ENCODE data around the gene RPS27A.
"Not testable (repeated sequence)": the region's sequence is repeated elsewhere in the genome, so short reads cannot be mapped to it uniquely, and the experiment has no call there.

The RPS27A gene

DNA sequence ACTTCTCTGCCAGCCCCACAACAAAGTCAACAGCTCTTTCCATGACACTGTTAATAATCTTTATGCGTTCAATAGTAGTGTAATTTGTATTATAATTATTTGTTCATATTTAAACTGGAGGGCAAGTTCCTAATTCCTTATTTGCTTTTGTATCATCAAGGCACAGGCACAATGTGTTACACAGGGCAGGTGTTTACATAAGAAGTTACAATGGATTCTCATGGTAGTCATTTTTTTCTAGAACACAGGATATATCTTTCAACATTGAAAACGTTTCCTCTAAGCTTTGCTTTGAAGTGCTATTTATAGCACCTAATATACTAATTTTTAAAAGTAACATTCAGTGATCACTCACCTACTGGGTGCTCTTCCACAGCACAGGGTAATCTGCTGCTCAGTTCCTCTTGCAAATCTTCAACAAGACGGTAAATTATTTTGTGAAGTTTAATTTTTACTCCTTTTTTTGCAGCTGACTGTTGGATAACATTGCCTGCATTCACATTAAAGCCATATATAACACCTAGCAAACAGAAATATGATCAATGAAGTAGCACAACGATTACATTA, 7.3 kb downstream of the RPS27A start:
- no peak for DNase-seq (ENCODE audit: low read depth in 2 of 2)

DNA sequence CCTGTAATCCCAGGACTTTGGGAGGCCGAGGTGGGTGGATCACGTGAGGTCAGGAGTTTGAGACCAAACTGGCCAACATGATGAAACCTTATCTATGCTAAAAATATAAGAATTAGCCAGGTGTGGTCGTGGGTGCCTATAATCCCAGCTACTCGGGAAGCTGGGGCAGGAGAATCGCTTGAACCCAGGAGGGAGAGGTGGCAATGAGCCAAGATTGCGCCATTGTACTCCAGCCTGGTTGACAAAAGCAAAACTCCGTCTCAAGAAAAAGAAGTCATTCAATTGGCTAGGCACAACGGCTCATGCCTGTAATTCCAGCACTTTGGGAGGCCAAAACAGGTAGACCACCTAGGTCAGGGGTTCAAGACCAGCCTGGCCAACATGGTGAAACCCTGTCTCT, 9.1 kb downstream of the RPS27A start:
- DNase-seq (ENCODE audit: low read depth in 2 of 2) = not testable (repeated sequence)

- no peak for DNase-seq (ENCODE audit: low read depth in 2 of 2)
These were observed 10.1 kb downstream of the RPS27A start for GRCh38 chr2:55242617-55243016.

- no peak for DNase-seq (ENCODE audit: low read depth in 2 of 2)
These were observed 12.9 kb downstream of the RPS27A start for GRCh38 chr2:55245411-55245810.

DNA sequence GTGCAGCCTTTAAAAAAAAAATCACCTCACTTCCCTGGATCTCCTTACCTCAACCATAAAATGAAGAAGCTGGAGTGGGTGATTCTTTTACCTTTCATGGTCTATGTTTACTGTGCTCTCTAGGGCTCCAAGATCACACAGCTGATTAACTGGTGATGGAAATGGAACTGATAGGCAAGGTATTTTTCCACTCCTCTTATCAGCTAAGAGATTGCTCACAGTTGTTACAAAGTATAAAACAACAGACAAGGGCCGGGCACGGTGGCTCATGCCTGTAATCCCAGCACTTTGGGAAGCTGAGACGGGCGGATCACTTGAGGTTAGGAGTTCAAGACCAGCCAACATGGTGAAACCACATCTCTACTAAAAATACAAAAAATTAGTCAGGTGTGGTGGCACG, 14.5 kb downstream of the RPS27A start:
- DNase-seq (ENCODE audit: low read depth in 2 of 2) = no peak

- no peak for DNase-seq (ENCODE audit: low read depth in 2 of 2)
These were observed 20.3 kb downstream of the RPS27A start for GRCh38 chr2:55252832-55253231.

DNA sequence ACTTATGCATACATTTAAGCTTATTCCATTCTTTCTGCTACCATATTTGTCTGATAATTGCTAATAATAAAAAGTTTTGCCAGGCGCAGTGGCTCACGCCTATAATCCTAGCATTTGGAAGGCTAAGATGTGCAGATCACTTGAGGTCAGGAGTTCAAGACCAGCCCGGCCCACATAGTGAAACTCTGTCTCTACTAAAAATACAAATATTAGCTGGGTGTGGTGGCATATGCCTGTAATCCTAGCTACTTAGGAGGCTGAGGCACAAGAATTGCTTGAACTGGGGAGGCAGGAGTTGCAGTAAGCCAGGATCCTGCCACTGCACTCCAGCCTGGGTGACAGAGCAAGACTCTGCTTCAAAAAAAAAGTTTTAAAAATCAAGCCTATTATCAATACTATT, 27.1 kb downstream of the RPS27A start:
- DNase-seq (ENCODE audit: low read depth in 2 of 2) = not testable (repeated sequence)

- no peak for DNase-seq (ENCODE audit: low read depth in 2 of 2)
These were observed 35.9 kb downstream of the RPS27A start for GRCh38 chr2:55268288-55268906.

- peak; percentile 79 to 81 for DNase-seq (ENCODE audit: low read depth in 2 of 2)
These were observed 36.6 kb downstream of the RPS27A start, which contains the start of gene MTIF2 for GRCh38 chr2:55268907-55269644. Gene MTIF2, minus strand, starts transcription at chr2:55269231. Its CDS starts 5,373 bp downstream, at chr2:55263858.

- DNase-seq (ENCODE audit: low read depth in 2 of 2) = no peak
These were observed 37.1 kb downstream of the RPS27A start for GRCh38 chr2:55269645-55269990.

DNA sequence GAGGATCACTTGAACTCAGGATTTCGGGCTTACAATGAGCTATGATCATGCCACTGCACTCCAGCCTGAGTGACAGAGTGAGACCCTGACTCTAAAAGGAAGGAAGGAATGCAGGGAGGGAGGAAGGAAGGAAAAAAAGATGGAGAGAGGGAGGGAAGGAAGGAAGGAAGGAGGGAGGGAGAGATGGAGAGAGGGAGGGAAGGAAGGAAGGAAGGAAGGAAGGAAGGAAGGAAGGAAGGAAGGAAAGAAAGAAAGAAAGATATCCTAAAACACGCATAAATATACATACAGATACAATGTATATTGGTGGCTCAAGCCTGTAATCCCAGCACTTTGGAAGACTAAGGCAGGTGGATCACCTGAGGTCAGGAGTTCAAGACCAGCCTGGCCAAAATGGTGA, 41.9 kb downstream of the RPS27A start:
- DNase-seq (ENCODE audit: low read depth in 2 of 2) = not testable (repeated sequence)

GRCh38 chr2:55277310-55277709, 44.8 kb downstream of the RPS27A start:
- DNase-seq (ENCODE audit: low read depth in 2 of 2) = no peak

DNA sequence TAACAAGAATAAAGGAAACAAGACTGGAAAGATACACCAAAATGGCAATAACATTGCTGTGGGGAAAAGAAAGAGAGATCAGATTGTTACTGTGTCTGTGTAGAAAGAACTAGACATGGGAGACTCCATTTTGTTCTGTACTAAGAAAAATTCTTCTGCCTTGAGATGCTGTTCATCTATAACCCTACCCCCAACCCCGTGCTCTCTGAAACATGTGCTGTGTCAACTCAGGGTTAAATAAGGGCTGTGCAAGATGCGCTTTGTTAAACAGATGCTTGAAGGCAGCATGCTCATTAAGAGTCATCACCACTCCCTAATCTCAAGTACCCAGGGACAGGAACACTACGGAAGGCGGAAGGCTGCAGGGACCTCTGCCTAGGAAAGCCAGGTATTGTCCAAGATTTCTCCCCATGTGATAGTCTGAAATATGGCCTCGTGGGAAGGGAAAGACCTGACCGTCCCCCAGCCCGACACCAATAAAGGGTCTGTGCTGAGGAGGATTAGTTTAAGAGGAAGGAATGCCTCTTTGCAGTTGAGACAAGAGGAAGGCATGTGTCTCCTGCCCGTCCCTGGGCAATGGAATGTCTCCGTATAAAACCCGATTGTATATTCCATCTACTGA, 46.8 kb downstream of the RPS27A start:
- DNase-seq (ENCODE audit: low read depth in 2 of 2) = not testable (repeated sequence)

GRCh38 chr2:55279859-55280424, 47.5 kb downstream of the RPS27A start:
- DNase-seq (ENCODE audit: low read depth in 2 of 2) = not testable (repeated sequence)

GRCh38 chr2:55280851-55281546, 48.5 kb downstream of the RPS27A start:
- not testable (repeated sequence) for DNase-seq (ENCODE audit: low read depth in 2 of 2)

DNA sequence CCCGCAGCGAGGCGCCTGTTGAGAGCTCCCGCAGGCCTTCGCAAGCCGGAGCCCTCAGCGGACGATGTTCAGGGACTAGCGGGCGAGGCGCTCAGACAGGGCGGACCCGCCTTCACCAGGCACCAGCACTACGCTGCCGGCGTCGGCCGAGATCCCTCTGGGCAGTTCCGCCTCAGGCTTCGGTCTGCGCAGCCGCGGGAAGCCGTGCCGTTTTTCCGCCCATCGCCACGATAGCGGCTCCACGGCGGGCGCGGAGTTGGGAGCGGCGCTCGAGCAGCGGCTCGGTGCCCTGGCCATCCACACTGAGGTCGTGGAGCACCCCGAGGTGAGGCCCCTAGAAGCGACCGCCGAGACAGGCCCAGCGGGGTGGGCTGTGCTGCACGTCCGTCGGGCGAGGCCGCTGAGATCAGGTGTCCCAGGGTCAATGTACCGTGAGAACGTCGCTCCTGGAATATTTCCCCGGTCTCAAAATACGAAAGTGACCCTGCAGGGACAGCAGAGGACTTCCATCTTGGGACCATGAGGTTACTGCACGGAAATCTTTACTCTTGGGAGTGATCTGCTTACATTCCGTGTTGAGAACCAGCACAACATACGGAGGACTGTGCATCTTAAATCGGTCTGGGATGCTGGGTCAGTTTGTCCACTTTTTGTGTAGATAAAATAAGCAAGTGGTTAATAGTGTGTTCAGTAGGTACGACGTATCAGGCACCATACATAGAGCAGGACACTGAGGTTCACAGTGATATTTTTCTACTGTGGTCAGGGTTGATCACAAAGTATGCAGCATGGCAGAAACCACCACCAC, 49.8 kb downstream of the RPS27A start:
- DNase-seq (ENCODE audit: low read depth in 2 of 2) = peak; percentile 69 to 72

DNA sequence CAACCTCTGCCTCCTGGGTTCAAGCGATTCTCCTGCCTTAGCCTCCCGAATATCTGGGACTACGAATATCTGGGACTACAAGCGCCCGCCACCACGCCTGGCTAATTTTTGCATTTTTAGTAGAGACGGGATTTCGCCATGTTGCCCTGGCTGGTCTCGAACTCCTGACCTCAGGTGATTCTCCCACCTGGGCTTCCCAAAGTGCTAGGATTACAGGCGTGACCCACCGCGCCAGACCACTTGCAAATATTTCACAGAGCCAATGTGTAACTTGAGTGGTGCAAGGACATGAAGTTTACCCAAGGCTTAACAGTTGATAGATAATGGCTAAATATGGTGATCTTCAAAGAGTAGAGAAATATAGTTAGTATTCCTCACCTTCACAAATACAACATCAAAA, 50.6 kb downstream of the RPS27A start:
- no peak for DNase-seq (ENCODE audit: low read depth in 2 of 2)

All from activated CD8-positive, alpha-beta memory T cell treated with anti-CD3 and anti-CD28 coated beads for 4 hours (primary cell).